CD4-positive, alpha-beta T cell treated with Interleukin-6 at 100 ng/mL for 8 hours (primary cell): ENCODE measurements around the gene RHBDL1.
A peak's percentile ranks its signal among the peaks of the same experiment; 100 is the strongest.

Experiments
- DNase-seq: peaks from one replicate; pipeline ENCODE4 v3.0.0-alpha.2; 2020; ENCODE audit warnings: mixed read lengths, low spot score

Gene RHBDL1

DNA sequence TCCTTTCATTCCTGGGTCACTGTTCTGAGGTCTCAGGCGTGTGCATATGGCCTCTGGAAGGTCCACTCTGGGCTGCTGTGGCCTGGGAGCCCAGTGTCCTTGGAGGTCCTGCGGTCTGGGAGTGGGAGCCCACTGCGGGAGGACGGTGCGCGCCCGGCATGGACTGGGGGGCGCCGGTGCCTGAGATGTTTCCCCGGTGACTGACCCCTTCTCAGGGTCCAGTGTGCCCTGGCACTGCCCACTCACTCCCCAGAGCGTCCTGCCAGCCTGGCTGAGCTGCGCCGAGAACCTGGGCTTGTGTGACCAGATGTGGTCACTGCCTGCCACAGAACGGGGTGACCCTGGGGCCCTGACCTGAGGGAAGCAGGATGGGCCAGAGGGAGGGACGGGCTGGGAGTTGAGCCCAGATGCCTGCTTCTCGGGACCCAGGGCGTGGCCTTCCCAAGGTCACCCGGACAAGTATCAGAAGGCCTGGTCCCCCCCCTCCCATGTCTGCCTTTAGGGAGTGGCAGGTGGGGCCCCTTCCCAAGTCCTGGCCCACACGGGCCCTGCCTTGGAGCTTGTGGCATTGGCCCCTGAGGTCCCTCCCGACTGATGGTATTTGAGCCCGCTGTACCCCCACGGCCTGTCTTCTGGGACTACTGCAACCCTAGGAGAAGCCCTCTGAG is 1.1 kb upstream of the RHBDL1 start:
- no peak for DNase-seq

DNA sequence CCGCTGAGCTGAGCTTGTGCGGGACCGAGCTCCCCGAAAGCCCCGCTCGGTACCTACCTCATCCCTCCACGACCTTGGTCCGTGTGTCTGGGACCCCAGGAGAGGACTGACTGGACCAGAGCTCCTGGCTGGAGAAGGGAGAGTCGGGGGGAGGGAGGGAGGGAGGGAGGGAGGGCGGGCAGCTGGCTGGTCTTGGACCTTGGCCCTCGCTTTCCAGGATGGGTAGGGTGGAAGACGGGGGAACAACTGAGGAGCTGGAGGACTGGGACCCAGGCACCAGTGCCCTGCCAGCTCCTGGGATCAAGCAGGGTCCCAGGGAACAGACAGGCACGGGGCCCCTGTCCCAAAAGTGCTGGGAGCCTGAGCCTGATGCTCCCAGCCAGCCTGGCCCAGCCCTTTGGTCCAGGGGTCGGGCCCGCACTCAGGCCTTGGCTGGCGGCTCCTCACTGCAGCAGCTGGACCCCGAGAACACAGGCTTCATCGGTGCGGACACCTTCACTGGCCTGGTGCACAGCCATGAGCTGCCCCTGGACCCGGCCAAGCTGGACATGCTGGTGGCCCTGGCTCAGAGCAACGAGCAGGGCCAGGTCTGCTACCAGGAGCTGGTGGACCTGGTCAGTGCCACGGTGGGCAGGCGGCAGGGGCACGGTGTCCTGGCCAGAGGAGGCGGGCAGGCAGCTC is 553 bp downstream of the RHBDL1 start:
- no peak for DNase-seq

DNA sequence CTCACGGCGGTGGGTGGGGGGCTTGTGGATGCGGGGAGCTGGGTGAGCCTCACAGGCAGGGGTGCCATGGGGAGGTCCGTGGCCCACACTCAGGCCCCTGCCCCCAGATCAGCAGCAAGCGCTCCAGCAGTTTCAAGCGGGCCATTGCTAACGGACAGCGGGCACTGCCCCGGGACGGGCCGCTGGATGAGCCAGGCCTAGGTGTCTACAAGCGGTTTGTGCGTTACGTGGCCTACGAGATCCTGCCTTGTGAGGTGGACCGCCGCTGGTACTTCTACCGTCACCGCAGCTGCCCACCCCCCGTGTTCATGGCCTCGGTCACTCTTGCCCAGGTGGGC is 1.1 kb downstream of the RHBDL1 start:
- DNase-seq: no peak

- no peak for DNase-seq
Measured at GRCh38 chr16:676913-677312, 1.4 kb downstream of the RHBDL1 start.

DNA sequence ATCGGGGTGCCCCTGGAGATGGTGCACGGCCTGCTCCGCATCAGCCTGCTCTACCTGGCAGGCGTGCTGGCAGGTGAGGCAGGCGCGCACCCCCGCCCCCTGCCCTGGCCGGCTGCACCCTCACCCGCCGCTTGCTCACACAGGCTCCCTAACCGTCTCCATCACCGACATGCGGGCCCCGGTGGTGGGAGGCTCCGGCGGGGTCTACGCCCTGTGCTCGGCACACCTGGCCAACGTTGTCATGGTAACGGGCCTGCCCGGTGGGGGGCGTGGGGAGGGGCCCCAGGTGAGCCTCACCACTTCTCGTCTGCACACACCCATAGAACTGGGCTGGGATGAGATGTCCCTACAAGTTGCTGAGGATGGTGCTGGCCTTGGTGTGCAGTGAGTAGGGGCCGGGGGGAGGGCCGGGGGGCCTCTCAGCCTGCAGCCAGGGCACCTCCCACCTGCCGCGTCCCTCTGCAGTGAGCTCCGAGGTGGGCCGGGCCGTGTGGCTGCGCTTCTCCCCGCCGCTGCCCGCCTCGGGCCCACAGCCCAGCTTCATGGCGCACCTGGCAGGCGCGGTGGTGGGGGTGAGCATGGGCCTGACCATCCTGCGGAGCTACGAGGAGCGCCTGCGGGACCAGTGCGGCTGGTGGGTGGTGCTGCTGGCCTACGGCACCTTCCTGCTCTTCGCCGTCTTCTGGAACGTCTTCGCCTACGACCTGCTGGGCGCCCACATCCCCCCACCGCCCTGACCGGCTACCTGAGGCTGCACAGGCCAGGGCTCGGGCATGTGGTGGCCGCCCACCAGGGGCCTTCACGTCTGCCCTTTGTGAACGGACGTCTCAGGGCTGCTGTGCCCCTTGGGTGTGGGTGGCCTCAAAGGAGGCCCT is 2.1 kb downstream of the RHBDL1 start:
- DNase-seq: no peak

DNA sequence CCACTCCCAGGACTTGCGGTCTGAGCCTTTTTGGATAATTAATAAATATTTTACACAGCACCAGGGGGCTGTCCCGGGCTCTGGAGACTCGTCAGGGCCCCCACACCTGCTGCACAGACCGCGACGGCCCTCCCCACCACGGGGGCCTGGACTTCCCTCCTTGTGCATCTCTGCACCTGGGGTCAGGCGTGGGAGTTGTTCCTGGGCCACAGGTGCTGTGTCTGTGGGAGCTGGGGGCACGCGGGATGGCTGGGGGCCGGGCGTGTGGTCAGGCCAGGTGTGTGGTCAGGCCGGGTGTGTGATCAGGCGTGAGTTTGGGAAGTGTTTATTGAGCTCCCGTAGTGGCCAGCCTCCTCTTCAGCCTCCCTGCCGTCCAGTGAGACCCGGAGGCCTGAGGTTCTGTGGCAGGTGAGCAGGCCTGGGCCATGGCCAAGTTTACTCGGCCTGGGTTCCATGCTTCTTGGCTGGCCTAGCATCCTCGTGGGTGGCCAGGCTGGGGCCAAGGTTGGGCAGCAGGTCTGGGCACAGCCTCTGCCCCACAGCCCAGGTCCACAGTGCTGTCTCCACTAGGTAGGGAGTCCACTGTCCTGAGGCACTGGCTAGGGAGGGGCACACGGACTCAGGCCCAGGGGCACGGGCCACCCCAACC is 2.9 kb downstream of the RHBDL1 start:
- DNase-seq: no peak

DNA sequence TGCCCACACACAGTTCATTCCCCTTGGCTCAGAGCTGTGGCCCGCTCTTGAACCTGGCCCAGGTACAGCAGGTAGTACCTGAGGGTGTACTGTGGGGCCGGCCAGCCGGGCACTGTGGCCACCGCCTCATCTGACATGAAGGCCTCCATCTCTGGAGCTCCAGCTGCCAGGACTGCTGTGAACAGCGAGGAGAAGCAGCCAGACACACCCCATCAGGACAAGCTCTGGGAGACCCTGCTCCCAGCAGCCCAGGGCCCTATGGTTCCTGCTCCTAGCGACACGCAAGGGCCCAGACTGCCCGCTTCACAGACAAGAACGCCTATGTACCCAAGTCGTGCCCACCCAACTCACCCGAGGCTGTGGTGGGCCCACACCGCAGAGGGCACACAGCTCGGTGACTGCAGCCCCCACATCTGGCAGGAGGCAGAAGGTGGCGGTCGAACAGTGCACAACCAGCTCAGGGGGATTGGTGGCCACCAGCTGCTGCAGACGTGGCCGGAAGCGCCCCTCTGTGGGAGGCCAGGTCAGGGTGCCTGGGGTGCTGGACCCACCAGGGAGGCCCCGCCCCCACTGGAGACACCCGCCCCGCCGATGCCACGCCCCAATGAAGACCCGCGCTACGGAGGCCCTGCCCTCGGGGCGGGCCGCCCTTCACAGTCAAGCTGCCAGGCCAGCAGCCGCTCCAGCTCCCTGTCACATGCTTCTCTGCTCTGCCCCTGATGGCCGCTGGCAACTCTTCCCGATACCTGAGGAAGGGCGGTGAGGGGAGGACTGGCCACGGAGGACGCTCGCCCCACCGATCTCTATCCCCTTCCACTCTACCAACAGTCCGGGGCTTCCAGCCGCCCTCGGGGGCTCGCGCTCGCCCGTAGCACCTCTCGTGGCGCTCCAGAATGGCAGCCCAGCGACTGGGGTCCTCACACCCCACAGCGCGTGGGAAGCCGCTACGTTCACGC is 3.7 kb downstream of the RHBDL1 start:
- DNase-seq: no peak

DNA sequence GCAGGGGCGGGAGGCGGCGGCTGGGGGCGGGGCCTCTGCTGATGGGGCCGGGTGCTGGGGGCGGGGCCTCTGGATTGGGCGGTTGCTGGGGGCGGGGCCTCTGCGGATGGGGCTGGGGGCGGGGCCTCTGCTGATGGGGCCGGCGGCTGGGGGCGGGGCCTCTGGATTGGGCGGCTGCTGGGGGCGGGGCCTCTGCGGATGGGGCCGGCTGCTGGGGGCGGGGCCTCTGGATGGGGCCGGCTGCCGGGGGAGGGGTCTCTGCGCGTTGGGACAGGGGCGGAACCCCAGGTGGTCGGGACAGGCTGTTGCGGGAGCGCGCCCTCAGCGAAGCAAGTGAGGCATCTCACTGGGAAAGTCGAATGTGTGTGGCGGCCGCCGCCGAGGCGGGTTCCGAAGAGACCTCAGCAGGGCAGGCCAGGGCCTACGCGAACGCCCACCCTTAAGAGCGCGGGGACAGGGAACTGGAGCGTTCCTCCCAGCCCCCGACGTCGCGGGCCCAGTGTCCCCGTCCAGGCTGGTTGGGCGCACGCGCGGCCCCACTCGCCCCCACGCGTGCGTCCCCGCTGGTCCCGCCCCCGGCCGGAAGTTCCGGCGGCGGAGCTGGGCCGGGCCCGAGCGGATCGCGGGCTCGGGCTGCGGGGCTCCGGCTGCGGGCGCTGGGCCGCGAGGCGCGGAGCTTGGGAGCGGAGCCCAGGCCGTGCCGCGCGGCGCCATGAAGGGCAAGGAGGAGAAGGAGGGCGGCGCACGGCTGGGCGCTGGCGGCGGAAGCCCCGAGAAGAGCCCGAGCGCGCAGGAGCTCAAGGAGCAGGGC is 4.5 kb downstream of the RHBDL1 start, which contains the start of gene STUB1:
Gene STUB1, plus strand, starts transcription at position 597 of the 811 bp plus-strand sequence. Its CDS starts 116 bp downstream, at position 713.
- DNase-seq: peak; percentile 93

DNA sequence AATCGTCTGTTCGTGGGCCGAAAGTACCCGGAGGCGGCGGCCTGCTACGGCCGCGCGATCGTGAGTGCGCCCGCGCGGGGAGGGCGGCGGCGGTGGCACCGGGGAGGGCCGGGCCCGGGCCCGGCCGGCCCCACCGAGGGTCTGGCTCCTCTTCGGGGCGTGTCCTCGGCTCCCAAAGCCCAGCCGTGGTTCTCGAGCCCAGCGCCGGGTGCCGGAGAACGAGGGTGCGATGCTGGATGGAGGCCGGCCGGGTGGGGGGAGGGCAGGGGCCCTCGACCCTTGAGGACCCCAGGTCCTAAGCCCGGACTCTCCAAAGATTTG is 5.1 kb downstream of the RHBDL1 start:
- DNase-seq: no peak

GRCh38 chr16:680967-681745 is 5.7 kb downstream of the RHBDL1 start:
- DNase-seq: no peak

DNA sequence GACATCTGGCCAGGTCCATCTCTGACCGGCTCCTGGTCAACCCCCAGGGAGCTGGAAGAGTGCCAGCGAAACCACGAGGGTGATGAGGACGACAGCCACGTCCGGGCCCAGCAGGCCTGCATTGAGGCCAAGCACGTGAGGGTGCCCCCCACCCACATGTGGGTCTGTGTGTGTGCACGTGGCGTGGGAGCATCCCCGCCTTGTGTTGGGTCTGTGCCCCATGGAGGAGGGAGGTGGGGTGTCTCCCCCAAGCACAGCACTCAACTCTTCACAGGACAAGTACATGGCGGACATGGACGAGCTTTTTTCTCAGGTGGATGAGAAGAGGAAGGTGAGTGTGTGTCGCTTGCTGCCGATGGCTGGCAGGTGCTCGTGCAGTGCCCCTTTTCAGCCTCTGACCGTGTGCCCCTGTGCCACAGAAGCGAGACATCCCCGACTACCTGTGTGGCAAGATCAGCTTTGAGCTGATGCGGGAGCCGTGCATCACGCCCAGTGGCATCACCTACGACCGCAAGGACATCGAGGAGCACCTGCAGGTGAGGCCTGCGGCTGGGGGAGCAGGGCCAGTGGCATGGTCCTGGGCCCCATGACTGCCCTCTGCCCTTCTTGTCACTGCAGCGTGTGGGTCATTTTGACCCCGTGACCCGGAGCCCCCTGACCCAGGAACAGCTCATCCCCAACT is 6.4 kb downstream of the RHBDL1 start:
- no peak for DNase-seq

DNA sequence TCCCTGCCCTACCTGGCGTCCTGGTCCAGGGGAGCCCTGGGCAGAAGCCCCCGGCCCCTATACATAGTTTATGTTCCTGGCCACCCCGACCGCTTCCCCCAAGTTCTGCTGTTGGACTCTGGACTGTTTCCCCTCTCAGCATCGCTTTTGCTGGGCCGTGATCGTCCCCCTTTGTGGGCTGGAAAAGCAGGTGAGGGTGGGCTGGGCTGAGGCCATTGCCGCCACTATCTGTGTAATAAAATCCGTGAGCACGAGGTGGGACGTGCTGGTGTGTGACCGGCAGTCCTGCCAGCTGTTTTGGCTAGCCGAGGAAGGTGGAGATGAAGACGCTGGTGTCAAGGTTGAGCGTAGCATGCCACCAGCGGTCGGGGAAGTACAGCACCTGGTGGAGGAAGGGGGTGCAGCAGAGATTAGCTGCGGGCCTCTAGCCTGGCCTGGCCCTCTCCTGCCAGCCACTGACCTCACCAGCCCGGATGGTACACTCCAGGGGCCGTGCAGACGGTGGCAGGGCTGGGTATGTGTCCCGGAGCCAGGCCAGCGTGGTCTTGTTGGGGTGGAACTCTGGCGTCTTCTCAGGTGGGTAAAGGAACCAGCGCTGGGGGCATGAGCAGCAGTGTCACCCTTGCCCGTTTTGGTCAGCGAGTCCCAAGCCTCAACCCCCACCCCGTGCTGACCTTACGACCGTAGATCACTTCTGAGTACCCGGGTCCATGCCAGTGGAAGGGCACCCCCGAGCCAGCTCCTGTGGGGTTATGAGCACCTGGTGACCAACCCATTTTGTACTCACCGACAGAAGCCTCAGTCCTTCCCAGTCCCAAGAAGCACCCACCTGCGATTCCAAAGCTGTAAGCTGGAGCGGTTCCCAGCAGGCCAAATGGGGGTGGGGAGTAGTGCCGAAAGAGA is 7.3 kb downstream of the RHBDL1 start:
- no peak for DNase-seq

DNA sequence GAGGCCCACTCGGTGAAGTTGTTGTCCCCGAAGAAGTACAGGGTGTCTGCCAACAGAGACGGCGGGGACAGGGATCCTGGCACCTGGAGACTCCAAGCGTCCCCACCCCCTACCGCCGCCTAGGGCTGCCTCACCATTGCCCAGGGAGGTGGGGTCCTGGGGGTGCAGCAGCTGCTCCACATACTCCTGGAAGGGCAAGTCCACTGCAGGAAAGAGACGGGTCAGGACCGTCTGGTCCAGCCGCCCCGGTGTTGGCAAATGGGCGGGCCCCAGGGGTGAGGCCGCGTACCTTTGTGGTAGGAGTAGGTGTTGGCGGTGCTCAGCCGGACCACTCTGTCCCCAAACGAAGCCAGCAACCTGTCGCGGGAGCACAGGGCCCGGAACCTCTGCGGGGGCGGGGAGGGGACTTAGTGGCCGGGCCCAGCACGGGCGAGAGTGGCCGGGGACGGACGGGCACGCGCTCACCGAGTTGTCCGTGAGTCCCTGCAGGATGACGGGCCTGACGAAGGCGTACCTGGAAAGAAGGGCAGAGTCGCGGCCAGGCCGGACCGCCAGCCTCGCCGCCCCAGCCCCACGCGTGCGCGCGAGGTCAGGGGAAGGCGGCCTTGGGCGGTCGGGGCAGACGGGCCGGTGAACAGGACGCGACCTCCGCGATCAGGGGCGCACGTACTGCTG is 8.1 kb downstream of the RHBDL1 start:
- no peak for DNase-seq

DNA sequence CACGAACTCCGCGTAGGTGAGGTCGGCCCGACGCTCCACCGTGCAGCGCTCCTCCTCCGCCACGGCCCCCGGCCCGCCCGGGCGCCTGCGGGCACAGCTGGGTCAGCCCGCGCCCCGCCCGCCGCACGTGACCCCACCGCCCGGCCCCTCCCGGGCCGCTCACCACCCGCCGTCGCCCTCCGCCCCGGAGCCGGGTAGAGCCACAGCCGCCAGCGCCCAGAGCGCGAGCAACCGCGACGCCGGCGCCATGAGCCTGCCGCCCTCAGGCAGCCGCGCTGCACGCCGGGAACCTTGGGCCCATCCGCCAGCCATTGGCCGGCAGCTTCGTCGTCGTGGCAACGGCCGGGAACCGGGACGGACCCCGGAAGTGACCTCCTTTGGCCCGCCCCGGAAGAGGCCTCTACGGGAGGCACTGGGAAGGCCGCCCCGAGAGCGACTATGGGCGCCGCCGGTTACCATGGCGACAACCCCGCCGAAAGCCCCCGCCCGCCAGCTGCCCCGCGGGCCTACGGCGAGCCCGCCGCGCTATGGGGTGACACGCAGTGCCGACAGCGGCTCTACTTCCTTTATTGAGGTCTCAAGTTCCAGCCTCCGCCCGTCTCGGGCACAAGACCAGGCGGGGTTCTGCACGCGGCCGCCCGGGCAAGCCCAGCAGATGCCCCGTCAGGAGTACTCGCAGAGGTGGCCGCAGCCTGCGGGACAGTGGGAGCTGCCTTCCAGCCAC is 8.8 kb downstream of the RHBDL1 start, which contains the start of gene JMJD8:
Gene JMJD8, minus strand, starts transcription at position 264 of the 724 bp plus-strand sequence. Its CDS starts 15 bp downstream, at position 249.
- peak; percentile 96 for DNase-seq

DNA sequence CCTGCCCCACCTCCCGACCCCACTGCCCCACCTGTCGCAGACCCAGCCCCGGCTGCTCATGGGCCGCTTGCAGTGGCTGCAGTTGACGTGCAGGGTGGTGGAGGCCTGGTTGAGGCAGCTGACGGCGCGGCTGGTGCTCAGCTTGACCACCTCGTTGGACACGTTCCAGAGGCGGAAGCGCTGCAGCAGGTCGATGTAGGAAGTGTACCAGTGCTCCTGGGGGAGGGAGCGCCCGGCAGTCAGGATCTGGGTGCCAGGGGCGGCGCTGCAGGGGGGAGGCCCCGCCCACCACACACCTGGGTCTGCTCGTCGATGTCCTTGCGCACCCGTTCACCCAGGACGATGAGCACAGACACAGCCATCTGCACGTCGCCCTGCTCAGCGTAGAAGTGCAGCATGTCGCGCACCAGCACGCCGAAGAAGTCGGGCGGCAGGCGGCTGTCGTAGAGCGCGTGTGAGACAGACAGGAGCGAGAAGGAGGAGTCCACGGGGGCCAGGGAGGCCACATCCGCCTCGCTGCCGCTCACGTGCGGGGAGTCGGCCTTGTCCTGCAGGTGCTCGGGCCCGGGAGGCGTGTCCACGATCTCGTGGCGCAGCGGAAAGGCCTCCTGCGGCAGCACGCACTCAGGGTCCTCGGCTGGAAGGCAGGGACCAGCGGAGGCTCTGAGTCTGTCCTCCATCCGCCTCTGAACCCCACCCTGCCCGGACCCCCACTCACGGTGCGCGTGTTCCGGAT is 9.7 kb downstream of the RHBDL1 start:
- no peak for DNase-seq

- no peak for DNase-seq
Measured at GRCh38 chr16:685967-686366, 10.5 kb downstream of the RHBDL1 start.
